NCI-H1092 (cell line): Measurements from ENCODE around the gene PRKAR1B.
"Not testable (repeated sequence)": the region's sequence is repeated elsewhere in the genome, so short reads cannot be mapped to it uniquely, and the experiment has no call there.

ENCODE experiments used
- DNase-seq: peaks from one replicate; lab custom pipeline; 2025; lab: John Stamatoyannopoulos, UW

Gene PRKAR1B

DNA sequence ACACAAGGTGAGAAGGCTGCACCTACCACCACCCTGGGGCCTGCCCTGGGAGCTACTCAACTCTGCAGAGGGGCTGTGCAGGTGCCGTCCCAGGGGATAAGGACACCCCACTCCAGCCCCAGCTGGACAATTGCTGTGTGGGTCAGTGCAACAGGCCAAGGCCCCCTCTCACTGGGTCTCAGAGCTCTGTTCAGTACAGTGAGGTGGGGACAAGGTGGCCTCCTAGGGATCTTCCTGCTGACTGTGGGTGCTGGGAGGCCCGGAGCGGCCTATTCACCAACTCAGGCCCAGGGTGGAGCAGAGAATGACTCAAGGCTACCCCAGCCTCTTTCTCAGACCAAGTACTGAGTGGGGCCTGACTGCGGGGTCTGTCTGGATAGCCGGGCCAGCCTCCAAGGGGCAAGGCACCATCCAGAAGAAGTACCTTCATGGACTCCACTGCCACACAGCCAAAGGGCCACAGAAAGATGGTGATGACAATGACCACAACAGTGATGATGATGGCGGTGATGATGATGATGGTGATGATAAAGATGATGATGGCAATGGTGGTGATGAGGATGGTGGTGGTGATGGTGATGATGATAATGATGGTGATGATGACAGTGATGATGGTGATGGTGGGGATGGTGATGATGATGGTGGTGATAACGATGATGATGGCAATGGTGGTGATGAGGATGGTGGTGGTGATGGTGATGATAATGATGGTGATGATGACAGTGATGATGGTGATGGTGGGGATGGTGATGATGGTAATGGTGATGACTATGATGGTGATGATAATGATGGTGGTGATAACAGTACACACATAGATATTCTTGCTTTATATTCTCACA is 60.4 kb downstream of the PRKAR1B start:
- no peak for DNase-seq

DNA sequence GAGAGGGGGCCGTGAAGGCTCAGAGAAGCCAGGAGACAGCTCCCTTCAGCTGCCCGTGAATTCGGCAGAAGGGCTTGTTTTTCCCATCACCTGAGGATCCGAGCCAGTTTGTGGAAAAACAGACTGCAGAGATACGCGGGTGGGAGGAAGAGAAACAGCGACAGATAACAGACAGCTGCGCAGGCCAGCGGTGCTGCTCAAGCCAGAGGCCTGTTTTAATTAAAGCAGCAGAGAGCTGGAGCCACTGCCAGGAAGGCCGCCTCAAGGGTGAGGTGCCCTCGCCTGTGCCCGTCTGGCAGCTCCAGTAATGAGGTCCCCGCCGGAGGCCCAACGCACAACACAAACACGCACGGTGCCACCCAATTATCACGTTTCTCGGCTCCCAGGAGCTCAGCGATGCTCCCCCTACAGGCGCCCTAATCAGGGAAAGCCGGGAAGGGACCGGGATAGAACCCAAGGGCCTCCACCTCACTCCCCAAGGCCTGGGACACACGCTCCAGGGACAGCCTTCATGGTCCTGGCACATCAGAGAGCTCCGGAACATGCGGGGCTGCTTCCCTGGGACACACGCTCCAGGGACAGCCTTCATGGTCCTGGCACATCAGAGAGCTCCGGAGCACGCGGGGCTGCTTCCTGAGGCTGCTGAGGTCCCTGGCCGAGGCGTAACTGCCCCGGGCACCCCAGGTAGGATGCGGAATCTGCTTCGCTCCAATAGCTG is 61.2 kb downstream of the PRKAR1B start:
- DNase-seq: no peak

DNA sequence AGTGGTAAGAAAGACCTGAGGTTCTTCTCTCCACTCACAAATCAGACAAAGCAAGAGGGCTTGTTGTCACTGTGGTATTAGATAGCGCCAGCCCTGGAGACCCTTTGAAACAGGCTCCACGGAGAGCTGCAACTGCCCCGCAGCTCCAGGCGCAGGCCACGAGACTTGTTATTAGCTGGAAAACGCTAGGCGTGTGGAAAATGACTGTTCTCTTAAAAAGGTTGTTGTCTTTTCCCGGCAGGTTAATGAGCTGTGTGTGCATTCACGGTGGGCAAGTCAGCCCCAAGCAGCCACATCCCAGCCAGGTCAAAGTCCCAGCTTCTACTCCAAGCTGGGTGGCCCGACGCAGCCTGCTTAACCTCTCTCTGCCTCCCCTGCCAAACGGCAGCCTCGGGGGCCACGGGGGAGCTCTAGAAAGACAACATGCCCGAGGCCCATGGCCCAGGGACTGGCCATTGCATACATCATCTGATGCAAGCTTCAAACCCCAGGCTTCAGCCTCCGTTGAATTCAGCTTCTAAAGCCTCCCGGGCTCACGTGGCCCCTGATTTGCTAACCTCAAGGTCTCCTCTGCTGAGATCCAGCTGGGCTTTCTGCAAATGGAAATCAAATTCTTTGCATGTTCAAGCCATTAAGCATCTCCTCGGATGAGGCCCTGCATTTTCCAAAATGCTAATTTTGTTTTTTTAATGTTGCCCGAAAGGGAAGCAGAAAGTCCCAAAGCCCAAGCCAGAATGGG is 61.9 kb downstream of the PRKAR1B start:
- DNase-seq: no peak

DNA sequence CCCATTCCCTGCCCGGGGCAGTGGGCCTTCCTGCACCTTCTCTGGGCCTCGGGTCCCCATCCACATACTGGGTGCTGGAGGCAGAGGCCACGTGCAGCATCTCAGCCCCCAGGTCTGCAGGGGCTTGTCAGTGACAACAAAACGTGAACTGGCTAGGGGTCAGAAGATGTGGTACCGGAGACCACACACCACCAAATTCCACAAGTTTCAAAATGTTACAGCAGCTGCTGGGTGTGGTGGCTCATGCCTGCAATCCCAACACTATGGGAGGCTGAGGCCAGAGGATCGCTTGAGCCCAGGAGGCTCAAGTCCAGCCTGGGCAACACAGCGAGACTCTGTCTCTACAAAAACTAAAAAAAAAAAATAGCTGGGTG is 62.7 kb downstream of the PRKAR1B start:
- DNase-seq: no peak

DNA sequence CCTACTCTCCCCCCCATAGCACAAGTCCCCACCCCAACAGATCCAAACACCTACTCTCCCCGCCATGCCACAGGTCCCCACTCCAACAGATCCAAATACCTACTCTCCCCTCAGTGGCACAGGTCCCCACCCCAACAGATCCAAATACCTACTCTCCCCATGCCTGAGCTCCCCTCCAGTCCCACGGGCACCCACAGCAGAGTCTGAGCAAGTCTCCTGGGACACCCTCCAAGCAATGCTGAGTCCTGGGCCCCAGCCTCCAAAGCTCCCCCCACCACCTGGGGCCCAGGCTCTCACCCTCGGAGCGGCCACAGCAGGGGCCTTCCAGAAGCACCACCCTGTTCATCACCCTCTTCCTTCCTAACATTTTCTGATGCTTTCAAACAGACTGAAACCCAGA is 64.5 kb downstream of the PRKAR1B start:
- no peak for DNase-seq

DNA sequence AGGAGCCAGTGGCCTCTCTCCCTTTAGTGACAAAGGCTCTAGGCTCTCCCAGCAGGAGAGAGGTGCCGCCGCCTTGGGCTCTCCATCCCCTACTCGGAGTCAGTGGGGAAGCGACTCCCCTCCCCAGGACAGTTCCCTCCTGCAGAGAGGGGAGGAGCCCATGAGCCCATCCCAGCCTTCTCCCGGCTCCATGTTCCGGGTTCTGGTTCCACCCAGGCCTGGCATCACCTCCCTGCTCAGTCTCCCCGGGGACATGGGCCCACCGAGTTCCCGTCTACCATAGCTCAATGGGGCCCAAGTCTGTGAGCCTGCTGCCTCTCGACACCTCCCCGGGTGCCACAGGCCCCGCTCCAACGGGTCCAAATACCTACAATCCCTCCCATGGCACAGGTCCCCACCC is 67.1 kb downstream of the PRKAR1B start:
- DNase-seq: no peak

DNA sequence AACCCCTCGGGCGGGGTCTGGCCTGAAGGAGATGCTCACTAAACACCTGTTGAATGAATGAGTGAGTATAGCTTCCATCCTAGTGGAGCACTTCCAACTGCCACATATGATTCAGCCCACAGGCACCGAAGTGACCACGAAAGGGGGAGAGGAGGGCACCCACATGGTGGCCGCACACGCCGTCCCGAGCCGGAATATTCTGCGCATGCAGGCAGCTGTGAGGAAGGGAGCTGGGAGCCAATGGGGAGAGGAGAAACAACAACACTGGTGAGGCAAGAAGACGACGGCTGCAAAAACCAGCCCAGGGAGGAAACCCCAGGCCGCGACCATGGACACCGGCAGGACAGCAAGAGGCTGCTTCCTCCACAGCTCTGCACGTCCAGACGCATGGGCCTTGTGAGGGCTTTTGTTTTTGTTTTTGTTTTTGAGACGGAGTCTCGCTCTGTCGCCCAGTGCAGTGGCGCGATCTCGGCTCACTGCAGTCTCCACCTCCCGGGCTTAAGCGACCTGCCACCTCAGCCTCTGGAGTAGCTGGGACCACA is 67.7 kb downstream of the PRKAR1B start:
- no peak for DNase-seq

DNA sequence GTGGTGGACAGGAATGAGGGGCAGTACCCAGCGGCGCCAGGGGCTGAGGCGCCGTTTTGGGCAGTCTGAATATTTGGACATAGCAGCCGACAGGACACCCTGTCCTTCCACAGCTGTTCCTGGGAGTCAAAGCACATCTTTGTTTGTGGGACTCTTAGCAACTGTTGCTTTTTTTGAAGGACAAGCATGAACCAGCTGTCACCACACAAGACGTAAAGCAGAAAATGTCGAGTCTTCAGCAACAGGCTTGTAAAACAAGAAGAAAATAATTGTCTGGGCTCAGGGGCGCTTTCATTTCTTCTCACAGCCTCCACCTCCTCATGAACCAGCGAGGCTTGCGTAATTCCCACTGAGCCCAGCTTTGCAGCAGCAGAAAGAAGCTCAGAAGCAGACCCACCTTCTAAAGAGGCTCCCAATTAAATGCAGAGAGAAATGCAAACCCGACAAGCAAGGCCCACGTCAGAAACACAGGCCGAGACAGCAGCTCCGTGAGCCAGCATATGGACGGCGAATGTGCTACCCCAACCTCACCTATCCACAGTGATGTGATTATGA is 69.4 kb downstream of the PRKAR1B start:
- DNase-seq: no peak

DNA sequence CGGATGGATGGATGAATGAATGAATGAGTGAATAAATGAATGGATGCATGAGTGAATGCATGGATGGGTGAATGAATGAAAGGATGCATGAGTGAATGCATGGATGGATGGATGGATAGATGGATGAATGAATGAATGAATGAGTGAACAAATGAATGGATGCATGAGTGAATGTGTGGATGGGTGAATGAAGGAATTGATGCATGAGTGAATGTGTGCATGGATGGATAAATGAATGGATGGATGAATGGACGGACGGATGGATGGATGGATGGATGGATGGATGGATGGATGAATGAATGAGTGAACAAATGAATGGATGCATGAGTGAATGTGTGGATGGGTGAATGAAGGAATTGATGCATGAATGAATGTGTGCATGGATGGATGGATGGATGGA is 70.1 kb downstream of the PRKAR1B start:
- not testable (repeated sequence) for DNase-seq

DNA sequence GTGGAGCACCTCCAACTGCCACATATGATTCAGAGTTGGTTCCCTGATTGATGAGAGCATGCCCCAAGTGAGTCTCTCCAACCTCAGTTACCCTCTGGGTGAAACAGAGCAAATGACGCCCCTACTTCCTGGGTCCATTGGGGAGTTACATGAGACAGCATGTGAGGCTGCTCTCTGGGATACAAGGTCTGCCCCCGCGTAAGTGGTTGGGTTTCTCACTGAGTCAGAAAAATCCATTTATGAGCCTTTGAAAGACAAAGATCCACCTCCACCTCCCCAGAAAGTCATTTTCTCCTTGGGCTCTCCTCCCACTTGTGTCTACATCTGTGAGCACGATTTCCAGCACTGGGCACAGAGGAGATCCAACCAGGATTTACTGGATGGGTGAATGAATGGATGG is 71.3 kb downstream of the PRKAR1B start:
- no peak for DNase-seq

DNA sequence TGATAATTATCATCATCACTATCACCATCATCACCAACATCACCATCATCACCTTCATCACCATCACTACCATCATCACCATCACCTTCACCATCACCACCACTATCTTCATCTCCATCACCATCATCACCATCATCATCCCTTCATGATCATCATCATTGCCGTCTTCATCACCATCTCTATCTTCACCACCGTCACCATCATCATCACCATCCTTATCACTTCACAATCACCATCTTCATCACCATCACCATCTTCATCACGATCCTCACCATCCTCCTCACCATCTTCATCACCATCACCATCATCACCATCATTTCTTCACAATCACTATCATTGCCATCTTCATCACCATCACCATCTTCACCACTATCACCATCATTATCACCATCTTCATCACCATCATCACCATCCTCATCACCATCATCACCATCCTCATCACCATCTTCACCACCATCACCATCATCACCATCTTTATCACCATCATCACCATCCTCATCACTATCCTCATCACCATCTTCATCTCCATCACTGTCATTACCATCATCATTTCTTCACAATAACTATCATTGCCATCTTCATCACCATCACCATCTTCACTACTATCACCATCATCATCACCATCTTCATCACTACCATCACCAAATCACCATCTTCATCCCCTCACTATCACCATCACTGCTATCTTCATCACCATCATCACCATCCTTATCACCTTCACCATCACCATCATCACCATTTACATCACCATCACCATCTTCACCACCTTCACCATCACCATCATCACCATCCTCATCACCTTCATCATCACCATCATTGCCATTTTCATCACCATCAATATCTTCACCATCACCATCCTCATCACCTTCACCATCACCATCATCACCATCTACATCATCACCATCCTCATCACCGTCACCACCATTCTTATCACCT is 73.0 kb downstream of the PRKAR1B start:
- DNase-seq: no peak

DNA sequence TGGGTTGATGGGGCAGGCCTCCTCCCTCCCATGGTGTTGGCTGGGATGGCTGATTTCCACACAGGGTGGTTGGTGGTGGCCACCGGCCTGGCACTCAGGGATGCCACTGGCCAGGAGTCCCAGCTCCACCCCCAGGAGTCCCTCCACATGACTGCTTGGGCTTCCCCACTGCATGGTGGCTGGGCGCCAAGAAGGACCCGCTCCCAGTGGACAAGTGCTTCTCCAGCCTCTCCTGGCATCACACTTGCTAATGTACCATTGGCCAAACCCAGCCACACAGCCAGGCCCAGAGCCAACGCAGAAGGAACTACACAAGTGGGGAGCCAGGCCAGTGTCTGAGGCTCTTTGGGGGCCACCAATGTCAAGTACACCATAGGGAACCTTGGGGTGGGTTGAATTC is 74.2 kb downstream of the PRKAR1B start:
- no peak for DNase-seq

DNA sequence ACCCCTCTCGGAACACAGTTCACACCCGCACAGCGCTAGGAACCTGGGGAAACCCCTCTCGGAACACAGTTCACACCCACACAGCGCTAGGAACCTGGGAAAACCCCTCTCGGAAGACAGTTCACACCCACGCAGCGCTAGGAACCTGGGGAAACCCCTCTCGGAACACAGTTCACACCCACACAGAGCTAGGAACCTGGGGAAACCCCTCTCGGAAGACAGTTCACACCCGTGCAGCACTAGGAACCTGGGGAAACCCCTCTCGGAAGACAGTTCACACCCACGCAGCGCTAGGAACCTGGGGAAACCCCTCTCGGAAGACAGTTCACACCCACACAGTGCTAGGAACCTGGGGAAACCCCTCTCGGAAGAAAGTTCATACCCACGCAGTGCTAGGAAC is 74.9 kb downstream of the PRKAR1B start:
- not testable (repeated sequence) for DNase-seq

DNA sequence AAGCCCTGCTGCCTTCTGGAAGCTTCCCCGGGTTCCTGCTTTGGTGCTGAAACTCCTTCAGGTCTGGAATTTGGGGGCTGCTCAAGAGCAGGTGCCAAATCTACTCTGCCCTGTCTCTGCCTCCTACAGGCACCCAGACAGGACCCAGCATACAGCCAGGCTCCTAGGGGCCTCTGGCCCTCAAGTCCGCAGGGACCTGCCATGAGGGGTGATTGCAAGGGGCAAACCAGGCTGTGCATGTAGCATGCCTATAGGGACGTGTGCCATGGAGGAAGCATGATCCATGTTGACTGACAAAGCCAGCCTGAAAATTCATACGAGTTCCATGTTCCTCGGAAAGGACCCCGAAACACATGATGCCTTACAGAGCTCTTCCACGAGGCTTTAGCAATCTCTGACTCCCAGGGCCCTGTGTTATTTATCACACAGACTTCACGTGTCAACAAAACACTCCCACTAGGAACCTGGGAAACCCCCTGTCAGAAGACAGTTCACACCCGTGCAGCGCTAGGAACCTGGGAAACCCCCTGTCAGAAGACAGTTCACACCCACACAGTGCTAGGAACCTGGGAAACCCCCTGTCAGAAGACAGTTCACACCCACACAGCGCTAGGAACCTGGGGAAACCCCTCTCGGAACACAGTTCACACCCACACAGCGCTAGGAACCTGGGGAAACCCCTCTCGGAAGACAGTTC is 75.9 kb downstream of the PRKAR1B start:
- DNase-seq: no peak

DNA sequence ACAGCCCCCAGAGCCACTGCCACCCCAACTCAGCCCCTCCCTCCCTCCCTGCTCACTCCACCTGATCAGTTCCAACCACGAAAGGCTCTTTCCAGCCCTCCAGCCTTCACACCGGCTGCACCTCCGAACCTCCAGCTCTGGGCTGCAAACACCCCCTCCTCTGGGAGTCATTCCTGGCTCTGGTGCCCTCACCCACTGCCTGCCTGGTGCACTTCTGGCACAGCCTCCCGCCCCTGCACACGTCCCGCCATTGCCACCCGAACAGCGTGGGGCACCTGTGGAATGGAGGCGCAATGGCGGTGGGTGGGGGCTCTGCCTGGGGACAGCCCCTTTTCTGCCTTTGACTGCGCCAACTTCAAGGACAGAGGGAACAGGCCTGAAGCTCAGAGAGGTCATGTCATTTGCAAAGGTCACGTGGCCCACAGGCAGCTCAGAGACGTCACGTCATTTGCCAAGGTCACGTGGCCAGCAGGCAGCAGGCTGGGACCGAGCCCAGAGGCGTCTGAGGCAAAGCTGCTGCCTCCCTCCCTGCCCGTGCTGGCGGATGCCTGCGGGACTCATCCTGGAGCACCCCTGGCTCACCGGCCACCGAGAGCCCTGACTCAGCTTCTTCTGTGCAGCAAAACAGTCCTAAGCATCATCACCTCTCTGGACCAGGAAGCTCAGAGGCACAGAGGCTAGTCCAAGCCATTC is 76.6 kb downstream of the PRKAR1B start:
- DNase-seq: no peak

DNA sequence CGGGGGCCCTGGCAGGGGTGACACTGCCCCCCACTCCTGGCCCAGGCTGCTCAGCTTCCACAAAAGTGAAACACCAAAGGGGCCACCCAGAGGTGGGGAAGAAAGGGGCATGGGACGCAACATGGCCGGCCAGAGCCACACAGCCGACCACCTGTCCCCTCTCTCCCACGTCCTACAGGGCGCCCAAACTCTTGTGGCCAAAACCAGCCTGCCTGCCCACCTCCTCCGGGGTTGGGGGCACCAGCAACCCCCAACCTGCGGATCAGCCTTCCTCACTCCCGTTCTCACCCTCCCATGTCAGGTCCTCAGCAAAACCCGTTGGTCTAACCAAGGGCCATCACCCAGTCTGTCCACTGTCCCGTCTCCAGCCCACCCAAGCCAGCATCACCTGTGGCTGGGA is 80.1 kb downstream of the PRKAR1B start:
- no peak for DNase-seq

DNA sequence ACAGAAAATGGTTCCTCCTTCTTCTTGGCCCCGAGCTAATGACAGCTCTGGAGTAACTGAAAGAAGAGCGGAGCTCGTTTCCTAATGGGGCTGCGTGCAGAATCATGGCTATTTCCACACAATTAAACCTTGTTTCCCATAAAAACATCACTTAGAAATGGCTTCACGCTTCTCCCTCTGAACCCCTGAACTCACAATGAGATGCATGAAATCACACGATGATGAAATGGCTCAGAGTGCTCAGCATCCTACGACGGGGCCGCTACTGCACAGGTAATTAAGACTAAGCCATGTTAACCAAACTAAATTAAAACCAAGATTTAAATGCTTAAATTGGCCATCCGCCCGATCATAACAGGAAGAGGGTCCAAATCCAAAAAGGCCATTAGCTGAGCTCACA is 80.6 kb downstream of the PRKAR1B start:
- peak; percentile 17 for DNase-seq

DNA sequence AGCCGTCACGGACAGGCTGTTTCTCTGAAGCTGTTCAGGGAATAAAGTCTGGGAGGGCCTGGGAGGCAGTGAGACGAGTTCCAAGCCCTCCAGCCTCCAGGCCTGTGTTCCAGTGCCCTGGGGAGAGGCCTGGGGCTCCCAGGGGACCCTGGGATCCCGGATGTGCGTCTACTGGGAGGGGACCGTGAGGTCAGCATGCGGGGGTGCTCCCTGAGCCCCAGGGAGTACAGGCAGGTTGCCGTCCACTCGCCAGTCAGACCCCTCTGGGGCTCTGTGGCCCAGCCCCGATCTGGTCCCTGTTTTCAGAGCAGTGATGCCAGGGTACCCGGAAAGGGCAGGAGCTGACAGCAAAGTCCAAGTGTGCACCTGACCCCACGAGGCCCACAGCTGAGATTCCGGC is 81.5 kb downstream of the PRKAR1B start:
- DNase-seq: no peak

DNA sequence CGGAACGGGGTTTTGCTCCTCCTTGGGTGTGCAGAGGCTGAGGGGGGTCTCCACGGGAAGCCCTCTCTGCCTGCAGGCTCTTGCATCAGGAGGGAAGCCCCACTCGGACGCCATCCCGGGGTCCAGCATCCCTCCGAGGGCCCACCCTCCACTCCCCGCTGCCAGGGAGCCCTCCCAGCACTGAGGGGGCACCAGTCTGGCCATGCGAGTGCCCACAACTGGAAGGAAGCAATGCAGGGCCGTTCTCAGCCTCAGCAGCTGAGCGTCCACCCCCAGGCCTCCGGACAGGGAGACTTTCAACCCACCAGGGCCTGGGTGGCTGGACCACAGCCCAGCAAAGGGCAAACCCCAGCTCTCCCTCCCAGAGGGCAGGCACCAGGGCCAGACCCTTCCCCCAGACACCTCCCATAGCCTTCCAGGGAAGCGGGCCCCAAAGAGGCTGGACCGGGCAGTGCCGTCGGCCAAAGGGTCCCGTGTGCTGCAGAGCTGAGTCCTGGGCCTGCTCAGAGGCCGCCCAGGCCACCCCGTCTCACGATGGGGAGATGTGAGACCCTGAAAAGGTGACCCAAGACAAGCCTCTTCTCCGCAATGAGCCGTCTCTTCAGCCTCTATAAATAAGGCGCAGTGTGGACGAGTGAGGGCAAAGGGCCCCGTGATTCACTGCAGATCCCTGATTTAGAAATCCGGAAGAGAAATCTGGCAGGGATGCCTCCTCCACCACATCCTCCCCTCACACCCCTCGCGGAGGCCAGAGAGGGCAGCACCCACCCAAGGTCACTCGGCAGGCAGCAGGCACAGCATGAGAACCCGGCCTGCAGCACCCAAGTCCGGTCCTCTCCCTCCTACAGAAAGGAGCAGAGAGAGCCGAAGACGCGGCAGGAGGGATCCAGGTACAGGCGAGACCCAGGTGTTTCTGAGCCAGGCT is 82.4 kb downstream of the PRKAR1B start:
- no peak for DNase-seq
